Osteocyte (in vitro differentiated cells): ENCODE measurements around the gene ASB2. TPM values are rescaled to one million over a fixed set of nuclear protein-coding genes. Genes with fewer than 3 reads are reported as not detected.

Experiments
- DNase-seq: peaks from one replicate; pipeline ENCODE4 v3.0.0; 2021; ENCODE audit warnings: mixed read lengths; ENCODE audit not compliant: unreplicated experiment; ENCODE audit errors: extremely low spot score
- H3K27ac Mint-ChIP-seq: one replicate; pipeline ENCODE4 v1.8.0; 2021; ENCODE audit warnings: mild to moderate bottlenecking, mixed read lengths; ENCODE audit not compliant: unreplicated experiment
- H3K27me3 Mint-ChIP-seq: one replicate; pipeline ENCODE4 v1.8.0; 2021; ENCODE audit warnings: mixed read lengths; ENCODE audit not compliant: unreplicated experiment
- H3K36me3 Mint-ChIP-seq: one replicate; pipeline ENCODE4 v1.8.0; 2021; ENCODE audit warnings: mixed read lengths; ENCODE audit not compliant: unreplicated experiment
- H3K4me1 Mint-ChIP-seq: one replicate; pipeline ENCODE4 v1.8.0; 2021; ENCODE audit warnings: mixed read lengths; ENCODE audit not compliant: unreplicated experiment
- H3K4me3 Mint-ChIP-seq: one replicate; pipeline ENCODE4 v1.8.0; 2021; ENCODE audit warnings: mild to moderate bottlenecking, moderate library complexity, mixed read lengths; ENCODE audit not compliant: unreplicated experiment
- H3K9me3 Mint-ChIP-seq: one replicate; pipeline ENCODE4 v1.8.0; 2021; ENCODE audit warnings: mixed read lengths; ENCODE audit not compliant: unreplicated experiment
- total RNA-seq: library from RNA; stranded (reverse); gene quantifications from 2 replicates; pipeline ENCODE4 v1.2.1, GENCODE V29; 2021
- TF ChIP-seq, protein P1 (sequence below): fragments of 200-600 bp; sonication (generic); IDR thresholded peaks from 2 replicates; pipeline ENCODE4 v1.5.0; 2021; ENCODE audit warnings: antibody characterized with exemption, mild to moderate bottlenecking, moderate library complexity

ASB2 gene
- total RNA-seq, 1 donor from 2014 or later = 0.38 TPM

DNA sequence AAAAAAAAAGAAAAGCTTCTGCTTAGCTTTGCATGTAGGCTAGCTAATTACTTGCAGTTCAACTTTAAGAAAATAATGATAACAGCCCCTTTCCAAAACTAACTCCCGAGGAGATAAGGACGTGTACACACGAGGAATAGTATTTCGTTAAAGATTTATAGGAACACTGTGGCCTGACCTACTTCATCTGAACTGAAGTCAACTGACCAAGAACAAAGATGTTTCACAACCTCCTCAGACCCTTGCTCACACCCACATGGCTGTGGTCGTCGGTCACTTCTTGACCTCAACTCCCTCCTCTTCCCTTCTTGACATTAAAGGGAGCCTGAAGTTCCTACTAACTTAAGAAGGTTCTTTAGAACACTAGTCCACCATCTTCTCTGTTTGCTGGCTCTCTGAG lies 74.6 kb downstream of the ASB2 start:
- no peaks in the 10 kb centered on the region for H3K4me1 Mint-ChIP-seq
- no peaks in the 10 kb centered on the region for H3K36me3 Mint-ChIP-seq
- H3K9me3 Mint-ChIP-seq = no peaks in the 10 kb centered on the region
- no peak for DNase-seq
- TF ChIP-seq, protein P1, sequence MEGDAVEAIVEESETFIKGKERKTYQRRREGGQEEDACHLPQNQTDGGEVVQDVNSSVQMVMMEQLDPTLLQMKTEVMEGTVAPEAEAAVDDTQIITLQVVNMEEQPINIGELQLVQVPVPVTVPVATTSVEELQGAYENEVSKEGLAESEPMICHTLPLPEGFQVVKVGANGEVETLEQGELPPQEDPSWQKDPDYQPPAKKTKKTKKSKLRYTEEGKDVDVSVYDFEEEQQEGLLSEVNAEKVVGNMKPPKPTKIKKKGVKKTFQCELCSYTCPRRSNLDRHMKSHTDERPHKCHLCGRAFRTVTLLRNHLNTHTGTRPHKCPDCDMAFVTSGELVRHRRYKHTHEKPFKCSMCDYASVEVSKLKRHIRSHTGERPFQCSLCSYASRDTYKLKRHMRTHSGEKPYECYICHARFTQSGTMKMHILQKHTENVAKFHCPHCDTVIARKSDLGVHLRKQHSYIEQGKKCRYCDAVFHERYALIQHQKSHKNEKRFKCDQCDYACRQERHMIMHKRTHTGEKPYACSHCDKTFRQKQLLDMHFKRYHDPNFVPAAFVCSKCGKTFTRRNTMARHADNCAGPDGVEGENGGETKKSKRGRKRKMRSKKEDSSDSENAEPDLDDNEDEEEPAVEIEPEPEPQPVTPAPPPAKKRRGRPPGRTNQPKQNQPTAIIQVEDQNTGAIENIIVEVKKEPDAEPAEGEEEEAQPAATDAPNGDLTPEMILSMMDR = no peak
- H3K4me3 Mint-ChIP-seq = no peak overlapping the region
- no peaks in the 10 kb centered on the region for H3K27me3 Mint-ChIP-seq
- no peak overlapping the region for H3K27ac Mint-ChIP-seq

DNA sequence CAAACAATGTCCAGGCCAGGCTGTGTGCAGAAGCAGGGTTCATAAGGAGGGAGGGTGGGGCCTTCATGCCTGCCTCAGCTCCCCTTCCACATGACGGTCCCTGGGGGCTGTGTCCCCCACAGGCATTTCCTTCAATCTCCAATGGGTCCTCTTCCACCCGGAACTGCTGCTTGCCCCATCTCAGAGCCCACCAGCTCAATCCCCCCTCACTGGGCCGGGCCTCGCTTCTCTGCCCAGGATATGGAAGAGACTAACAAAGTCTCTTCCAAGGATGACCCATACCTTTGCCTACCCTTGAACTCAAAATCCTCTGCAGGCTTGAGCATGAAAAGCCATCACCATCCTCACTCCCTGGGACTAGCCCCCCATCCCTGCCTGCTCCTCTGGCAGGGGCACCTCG lies 77.6 kb downstream of the ASB2 start:
- peaks cover 5% of the 10 kb centered on the region for H3K27me3 Mint-ChIP-seq
- no peak overlapping the region for H3K27ac Mint-ChIP-seq
- H3K4me3 Mint-ChIP-seq = no peak overlapping the region
- H3K4me1 Mint-ChIP-seq = no peaks in the 10 kb centered on the region
- no peak for DNase-seq
- no peaks in the 10 kb centered on the region for H3K9me3 Mint-ChIP-seq
- TF ChIP-seq, protein P1 = no peak
- no peaks in the 10 kb centered on the region for H3K36me3 Mint-ChIP-seq

DNA sequence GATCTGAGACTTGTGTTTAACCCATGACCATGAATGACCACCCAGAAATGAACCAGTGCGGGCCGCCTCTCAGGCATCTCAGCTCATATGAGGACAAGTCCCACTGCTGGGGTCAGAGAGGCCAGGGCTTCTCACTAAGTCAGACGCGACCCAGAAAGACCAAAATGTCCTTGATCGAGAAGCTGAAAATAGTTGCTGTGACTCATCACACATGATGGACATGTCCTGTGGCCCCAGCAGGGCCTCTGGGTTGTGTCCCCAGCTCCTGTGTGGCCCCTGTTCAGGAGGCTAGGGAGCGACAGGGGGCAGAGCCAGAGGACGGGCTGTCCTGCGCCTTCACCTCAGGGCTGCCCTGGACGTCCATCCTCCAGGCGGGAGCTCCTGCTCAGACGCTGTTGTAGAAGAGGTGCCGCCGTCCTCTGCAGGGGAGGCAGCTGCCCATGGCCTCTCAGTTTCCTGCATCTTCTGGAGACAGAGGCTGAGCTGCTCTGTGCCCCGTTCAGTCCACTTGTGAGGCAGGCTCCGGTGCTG lies 78.2 kb downstream of the ASB2 start:
- DNase-seq = no peak
- Mint-ChIP-seq H3K27ac (no peak overlapping the region), H3K4me1 (no peaks in the 10 kb centered on the region), H3K4me3 (no peak overlapping the region), H3K9me3 (no peaks in the 10 kb centered on the region), H3K27me3 (peaks cover 5% of the 10 kb centered on the region), H3K36me3 (no peaks in the 10 kb centered on the region)
- TF ChIP-seq, protein P1 = no peak

- Mint-ChIP-seq H3K9me3 (no peaks in the 10 kb centered on the region), H3K27ac (no peak overlapping the region), H3K27me3 (peaks cover 5% of the 10 kb centered on the region), H3K4me3 (no peak overlapping the region), H3K36me3 (no peaks in the 10 kb centered on the region), H3K4me1 (no peaks in the 10 kb centered on the region)
- no peak for DNase-seq
- TF ChIP-seq, protein P1 = no peak
Observed at GRCh38 chr14:93897476-93897845, 78.9 kb downstream of the ASB2 start.

- Mint-ChIP-seq H3K9me3 (no peaks in the 10 kb centered on the region), H3K27ac (no peak overlapping the region), H3K27me3 (peaks cover 16% of the 10 kb centered on the region), H3K36me3 (no peaks in the 10 kb centered on the region), H3K4me1 (no peaks in the 10 kb centered on the region), H3K4me3 (no peak overlapping the region)
- TF ChIP-seq, protein P1 = no peak
- DNase-seq = no peak
Observed at GRCh38 chr14:93895023-93895604, 81.3 kb downstream of the ASB2 start.
